ENCODE data around the gene MAPK7.

Gene MAPK7

DNA sequence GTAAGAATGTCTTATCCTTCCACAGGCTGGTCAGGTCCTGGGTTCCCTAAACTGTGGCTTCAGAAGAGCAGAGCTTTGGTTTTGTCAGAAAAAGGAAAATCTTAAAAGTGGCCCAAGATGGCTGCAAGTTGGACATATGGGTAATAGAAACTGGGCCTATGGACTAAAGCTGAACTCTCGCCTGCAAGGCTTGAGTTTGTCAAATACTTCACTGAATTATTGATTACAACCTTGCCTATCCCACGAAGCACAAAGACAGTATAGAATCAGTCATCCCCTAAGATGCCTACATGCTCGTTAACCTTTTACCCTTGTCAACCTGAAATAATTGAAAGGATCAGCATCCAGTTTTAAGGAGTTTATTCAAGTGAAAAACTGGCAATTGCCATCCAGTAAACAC lies 53.4 kb downstream of the MAPK7 start:
- DNase-seq (ENCODE audit: low read depth): no peak
- TF ChIP-seq POLR2A (IDR thresholded peaks at IDR 0.05; ENCODE audit: extremely low read depth, insufficient read length) (no peak), MYC (IDR thresholded peaks at IDR 0.05; ENCODE audit: low read depth, low read length) (no peak)
- TF ChIP-seq, protein P1, sequence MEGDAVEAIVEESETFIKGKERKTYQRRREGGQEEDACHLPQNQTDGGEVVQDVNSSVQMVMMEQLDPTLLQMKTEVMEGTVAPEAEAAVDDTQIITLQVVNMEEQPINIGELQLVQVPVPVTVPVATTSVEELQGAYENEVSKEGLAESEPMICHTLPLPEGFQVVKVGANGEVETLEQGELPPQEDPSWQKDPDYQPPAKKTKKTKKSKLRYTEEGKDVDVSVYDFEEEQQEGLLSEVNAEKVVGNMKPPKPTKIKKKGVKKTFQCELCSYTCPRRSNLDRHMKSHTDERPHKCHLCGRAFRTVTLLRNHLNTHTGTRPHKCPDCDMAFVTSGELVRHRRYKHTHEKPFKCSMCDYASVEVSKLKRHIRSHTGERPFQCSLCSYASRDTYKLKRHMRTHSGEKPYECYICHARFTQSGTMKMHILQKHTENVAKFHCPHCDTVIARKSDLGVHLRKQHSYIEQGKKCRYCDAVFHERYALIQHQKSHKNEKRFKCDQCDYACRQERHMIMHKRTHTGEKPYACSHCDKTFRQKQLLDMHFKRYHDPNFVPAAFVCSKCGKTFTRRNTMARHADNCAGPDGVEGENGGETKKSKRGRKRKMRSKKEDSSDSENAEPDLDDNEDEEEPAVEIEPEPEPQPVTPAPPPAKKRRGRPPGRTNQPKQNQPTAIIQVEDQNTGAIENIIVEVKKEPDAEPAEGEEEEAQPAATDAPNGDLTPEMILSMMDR (IDR thresholded peaks at IDR 0.05; ENCODE audit: low read depth, low read length): no peak
- TF ChIP-seq, protein P2, sequence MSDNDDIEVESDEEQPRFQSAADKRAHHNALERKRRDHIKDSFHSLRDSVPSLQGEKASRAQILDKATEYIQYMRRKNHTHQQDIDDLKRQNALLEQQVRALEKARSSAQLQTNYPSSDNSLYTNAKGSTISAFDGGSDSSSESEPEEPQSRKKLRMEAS (IDR thresholded peaks at IDR 0.05; ENCODE audit: low read depth, low read length): no peak
- H3K4me3 ChIP-seq (ENCODE audit: low read depth, low read length): no peak overlapping the region

Data from NB4 (cell line).